ENCODE measurements around the gene PDCD11.

GRCh38 chr10:103350517-103351260 lies 45.7 kb upstream of the PDCD11 start, which contains the start of gene PCGF6:
- no peak for TF ChIP-seq CTCF (IDR thresholded peaks at IDR 0.05)
- TF ChIP-seq POLR2A (IDR thresholded peaks at IDR 0.05): no peak
- no peak for TF ChIP-seq EP300 (IDR thresholded peaks at IDR 0.05)

All from ovary (tissue), 3 donors.